ENCODE measurements around the gene PPIF.

PPIF gene

DNA sequence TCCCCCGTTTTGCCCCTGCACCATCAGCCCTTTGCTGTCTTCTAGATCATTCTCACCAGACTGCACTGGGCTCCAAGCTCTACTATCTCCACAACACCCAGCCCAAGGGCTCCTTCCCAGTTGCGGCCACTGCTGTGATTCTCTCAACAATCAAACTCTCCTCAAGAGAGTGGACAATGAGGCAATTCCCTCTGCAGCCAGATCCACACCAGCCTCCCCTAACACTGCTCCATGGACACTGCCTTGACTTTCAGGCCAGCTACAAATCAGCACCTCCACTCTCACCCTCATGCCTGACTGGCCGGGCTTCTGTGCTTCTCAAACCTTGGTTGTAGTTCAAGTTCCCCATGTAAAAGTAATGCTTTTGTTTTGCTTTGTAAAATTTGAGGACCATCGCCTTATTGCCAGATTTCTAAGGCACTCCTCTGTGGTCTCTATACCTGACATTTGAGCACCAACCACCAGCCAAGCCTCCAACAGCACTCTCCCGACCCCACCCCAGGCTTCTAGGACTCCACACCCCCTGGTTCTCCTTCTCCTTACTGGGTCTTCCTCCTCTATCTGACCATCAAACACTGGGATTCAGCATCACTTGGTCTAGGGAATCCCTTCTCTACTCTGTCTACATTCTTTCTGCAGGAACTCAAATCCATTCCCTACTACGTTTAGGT is 45.4 kb downstream of the PPIF start:
- DNase-seq (ENCODE audit: low read depth, low spot score) = no peak
- H3K4me3 ChIP-seq (ENCODE audit: low read depth, low read length) = no peak overlapping the region
- ChIA-PET CTCF (interaction anchor here (2.1 to 6.5 kb wide), 2 partner anchors 7 to 17 kb away, joined by 10 to 35 read pairs; no protein-coding TSS in a partner anchor), POLR2A (no interaction called here)
- TF ChIP-seq, protein P1, sequence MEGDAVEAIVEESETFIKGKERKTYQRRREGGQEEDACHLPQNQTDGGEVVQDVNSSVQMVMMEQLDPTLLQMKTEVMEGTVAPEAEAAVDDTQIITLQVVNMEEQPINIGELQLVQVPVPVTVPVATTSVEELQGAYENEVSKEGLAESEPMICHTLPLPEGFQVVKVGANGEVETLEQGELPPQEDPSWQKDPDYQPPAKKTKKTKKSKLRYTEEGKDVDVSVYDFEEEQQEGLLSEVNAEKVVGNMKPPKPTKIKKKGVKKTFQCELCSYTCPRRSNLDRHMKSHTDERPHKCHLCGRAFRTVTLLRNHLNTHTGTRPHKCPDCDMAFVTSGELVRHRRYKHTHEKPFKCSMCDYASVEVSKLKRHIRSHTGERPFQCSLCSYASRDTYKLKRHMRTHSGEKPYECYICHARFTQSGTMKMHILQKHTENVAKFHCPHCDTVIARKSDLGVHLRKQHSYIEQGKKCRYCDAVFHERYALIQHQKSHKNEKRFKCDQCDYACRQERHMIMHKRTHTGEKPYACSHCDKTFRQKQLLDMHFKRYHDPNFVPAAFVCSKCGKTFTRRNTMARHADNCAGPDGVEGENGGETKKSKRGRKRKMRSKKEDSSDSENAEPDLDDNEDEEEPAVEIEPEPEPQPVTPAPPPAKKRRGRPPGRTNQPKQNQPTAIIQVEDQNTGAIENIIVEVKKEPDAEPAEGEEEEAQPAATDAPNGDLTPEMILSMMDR (IDR thresholded peaks at IDR 0.05; ENCODE audit: insufficient read depth, low read length, missing control alignments) = no peak

- POLR2A ChIA-PET = no interaction called here
Measured at GRCh38 chr10:79393221-79393923, 46.1 kb downstream of the PPIF start.

DNA sequence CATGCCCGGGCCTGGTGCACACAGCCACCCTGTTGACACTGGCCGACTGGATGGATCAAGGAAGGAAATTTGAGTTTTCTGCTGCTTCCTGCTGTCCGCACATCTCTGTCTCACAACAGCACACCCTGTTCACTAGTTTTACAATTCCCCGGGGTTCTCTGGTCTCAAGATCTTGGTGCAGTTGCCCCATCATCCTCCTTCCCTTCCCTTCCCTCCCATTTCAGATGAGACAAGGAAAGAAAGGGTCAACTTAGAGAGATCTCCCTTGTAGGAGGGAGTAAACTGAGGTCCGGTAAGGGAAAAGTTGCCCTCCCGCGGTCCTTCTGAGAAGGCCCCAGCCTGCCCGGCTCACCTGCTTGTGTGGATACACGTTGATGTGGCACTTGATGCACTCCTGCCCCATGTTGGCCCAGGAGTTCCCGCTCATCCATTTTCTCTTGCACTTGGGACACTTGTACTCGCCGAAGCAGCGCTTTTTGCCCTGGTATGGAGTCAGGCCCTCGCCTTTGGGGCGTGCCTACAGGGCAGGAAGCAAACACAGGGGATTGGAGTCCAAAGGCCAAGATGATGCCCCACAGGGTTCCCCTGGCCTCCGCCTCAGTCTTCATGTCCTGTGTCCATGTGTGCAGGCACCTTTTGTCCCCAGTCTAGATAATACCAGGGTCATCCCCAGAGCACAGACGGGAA is 46.8 kb downstream of the PPIF start:
- POLR2A ChIA-PET = no interaction called here
- no peak overlapping the region for H3K4me3 ChIP-seq (ENCODE audit: low read depth, low read length)
- DNase-seq (ENCODE audit: low read depth, low spot score) = no peak
- TF ChIP-seq, protein P1 (IDR thresholded peaks at IDR 0.05; ENCODE audit: insufficient read depth, low read length, missing control alignments) = no peak
- CTCF ChIA-PET = interaction anchor here (3.2 kb wide), 1 partner anchor 74 kb away, joined by 10 read pairs; no protein-coding TSS in a partner anchor

More at GRCh38 chr10:79393221-79393923, 46.1 kb downstream of the PPIF start:
- TF ChIP-seq, protein P1 (IDR thresholded peaks at IDR 0.05; ENCODE audit: insufficient read depth, low read length, missing control alignments) = no peak
- DNase-seq (ENCODE audit: low read depth, low spot score) = no peak
- H3K4me3 ChIP-seq (ENCODE audit: low read depth, low read length) = no peak overlapping the region
- CTCF ChIA-PET = no interaction called here

GRCh38 chr10:79394664-79395063 is 47.4 kb downstream of the PPIF start:
- DNase-seq (ENCODE audit: low read depth, low spot score) = no peak
- POLR2A ChIA-PET = no interaction called here
- H3K4me3 ChIP-seq (ENCODE audit: low read depth, low read length) = no peak overlapping the region
- TF ChIP-seq, protein P1 (IDR thresholded peaks at IDR 0.05; ENCODE audit: insufficient read depth, low read length, missing control alignments) = no peak
- CTCF ChIA-PET = interaction anchor here (1.3 to 7.2 kb wide), 3 partner anchors 18 to 73 kb away, joined by 3 to 42 read pairs (median 10); no protein-coding TSS in a partner anchor

DNA sequence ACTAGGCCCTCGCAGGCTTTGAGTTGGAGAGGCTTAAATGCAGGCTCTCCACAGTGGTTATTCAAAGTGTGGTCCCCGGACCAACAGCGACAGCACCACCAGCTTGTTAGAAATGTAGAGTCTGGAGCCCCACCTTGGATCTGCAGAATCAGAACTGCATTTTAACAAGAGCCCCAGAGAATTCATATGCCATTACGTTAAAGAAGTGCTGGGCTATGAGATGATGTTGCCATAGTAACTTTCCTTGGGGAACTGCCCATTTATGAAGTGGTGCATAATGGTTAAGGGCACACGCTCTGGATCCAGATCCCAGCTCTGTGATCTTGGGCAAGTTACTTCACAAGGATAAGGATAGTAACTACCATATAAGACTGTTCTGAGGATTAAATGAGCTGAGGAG is 49.3 kb downstream of the PPIF start:
- ChIA-PET POLR2A (no interaction called here), CTCF (interaction anchor here (1.3 to 7.2 kb wide), 3 partner anchors 14 to 71 kb away, joined by 5 to 42 read pairs (median 10); no protein-coding TSS in a partner anchor)
- no peak overlapping the region for H3K4me3 ChIP-seq (ENCODE audit: low read depth, low read length)
- TF ChIP-seq, protein P1 (IDR thresholded peaks at IDR 0.05; ENCODE audit: insufficient read depth, low read length, missing control alignments) = no peak
- no peak for DNase-seq (ENCODE audit: low read depth, low spot score)

GRCh38 chr10:79397051-79397450 is 49.8 kb downstream of the PPIF start:
- no peak overlapping the region for H3K4me3 ChIP-seq (ENCODE audit: low read depth, low read length)
- DNase-seq (ENCODE audit: low read depth, low spot score) = no peak
- TF ChIP-seq, protein P1 (IDR thresholded peaks at IDR 0.05; ENCODE audit: insufficient read depth, low read length, missing control alignments) = no peak
- ChIA-PET POLR2A (no interaction called here), CTCF (interaction anchor here (3.2 to 7.2 kb wide), 3 partner anchors 7 to 71 kb away, joined by 10 to 42 read pairs (median 35); no protein-coding TSS in a partner anchor)

All from AG04449 (cell line).